Measurements from ENCODE around the gene PSME1. TPM values are rescaled to one million over a fixed set of nuclear protein-coding genes. Genes with fewer than 3 reads are reported as not detected.

PSME1 gene
- total and polyA plus RNA-seq, 2 experiments from 2014 or later = 61.1 to 215 TPM

DNA sequence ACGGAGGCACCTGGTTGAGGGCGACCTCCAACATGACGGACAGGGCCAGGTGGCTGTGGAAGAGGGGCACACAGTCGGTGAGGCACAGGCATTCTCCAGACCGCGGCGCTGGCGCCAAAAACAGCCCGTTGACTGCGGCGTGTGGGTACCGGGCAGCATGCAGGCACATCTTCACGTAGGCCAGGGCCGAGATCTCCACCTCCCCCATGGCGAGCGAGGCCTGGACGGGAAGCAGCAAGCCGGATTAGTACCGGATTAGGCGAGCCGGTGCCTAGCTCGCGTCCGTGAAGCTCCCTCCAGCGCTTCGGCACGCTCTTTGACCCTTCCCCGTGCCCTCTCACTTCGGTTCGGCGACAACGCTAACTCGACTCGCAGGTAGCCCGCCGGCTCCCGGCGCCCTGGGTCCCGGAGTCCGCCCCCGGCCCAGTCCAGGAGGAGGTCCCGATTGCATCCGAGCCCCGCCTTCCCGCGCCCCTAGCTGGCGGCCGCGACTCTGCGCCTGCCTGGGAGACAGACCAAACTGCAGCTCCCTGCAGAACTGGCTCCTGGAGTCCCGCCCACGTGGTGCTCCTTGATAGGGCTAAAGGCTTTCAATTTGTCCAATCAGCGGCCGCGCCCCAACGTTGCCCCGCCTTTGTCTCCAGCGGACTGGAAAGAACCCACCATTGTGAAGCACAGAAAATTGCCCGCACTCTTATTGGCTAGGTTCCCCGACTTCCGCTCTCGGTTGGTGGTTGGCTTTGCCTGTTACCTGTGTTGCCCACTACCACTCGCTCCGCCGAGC is 5.3 kb downstream of the PSME1 start, which contains the start of gene EMC9:
Gene EMC9 (minus strand): TSS at position 495 of the 784 bp plus-strand sequence. CDS start 287 bp downstream, at position 208.
- peak within 1 kb of the TSS; percentile 95 for H3K4me2 ChIP-seq
- peak within 1 kb of the TSS; percentile 99 for H3K4me3 Mint-ChIP-seq
- H3K9me3 Mint-ChIP-seq = no peaks in the 10 kb centered on the region
- peaks cover 56% of the 10 kb centered on the region for H3K36me3 Mint-ChIP-seq (ENCODE audit: low read depth)
- TF ChIP-seq EZH2phosphoT487 (IDR thresholded peaks at IDR 0.05; ENCODE audit: unreplicated experiment) (no peak), STAT1 (IDR thresholded peaks at IDR 0.05; ENCODE audit: unreplicated experiment) (no peak), ZNF114 (CRISPR knock-in tag; IDR thresholded peaks at IDR 0.05) (no peak), POLR2AphosphoS5 (IDR thresholded peaks at IDR 0.05; ENCODE audit: low read depth) (peak; percentile 98), CTCF (conservative IDR thresholded peaks at IDR 0.05; ENCODE audit: low read depth in 2 of 2) (peak; percentile 0 to 9; a peak in 1 of 4 replicates), CREB1 (CRISPR knock-in tag; IDR thresholded peaks at IDR 0.05; ENCODE audit: low read depth) (peak; percentile 61), ZNF462 (CRISPR knock-in tag; IDR thresholded peaks at IDR 0.05) (no peak), ZNF331 (CRISPR knock-in tag; IDR thresholded peaks at IDR 0.05; ENCODE audit: low read depth) (no peak), NANOG (IDR thresholded peaks at IDR 0.05; ENCODE audit: borderline replicate concordance) (no peak), EZH2 (IDR thresholded peaks at IDR 0.05; ENCODE audit: low read depth, unreplicated experiment) (no peak), JUNB (IDR thresholded peaks at IDR 0.05; ENCODE audit: unreplicated experiment) (no peak)
- TF ChIP-seq, protein P1, sequence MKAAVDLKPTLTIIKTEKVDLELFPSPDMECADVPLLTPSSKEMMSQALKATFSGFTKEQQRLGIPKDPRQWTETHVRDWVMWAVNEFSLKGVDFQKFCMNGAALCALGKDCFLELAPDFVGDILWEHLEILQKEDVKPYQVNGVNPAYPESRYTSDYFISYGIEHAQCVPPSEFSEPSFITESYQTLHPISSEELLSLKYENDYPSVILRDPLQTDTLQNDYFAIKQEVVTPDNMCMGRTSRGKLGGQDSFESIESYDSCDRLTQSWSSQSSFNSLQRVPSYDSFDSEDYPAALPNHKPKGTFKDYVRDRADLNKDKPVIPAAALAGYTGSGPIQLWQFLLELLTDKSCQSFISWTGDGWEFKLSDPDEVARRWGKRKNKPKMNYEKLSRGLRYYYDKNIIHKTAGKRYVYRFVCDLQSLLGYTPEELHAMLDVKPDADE (IDR thresholded peaks at IDR 0.05) = no peak
- TF ChIP-seq, protein P2, sequence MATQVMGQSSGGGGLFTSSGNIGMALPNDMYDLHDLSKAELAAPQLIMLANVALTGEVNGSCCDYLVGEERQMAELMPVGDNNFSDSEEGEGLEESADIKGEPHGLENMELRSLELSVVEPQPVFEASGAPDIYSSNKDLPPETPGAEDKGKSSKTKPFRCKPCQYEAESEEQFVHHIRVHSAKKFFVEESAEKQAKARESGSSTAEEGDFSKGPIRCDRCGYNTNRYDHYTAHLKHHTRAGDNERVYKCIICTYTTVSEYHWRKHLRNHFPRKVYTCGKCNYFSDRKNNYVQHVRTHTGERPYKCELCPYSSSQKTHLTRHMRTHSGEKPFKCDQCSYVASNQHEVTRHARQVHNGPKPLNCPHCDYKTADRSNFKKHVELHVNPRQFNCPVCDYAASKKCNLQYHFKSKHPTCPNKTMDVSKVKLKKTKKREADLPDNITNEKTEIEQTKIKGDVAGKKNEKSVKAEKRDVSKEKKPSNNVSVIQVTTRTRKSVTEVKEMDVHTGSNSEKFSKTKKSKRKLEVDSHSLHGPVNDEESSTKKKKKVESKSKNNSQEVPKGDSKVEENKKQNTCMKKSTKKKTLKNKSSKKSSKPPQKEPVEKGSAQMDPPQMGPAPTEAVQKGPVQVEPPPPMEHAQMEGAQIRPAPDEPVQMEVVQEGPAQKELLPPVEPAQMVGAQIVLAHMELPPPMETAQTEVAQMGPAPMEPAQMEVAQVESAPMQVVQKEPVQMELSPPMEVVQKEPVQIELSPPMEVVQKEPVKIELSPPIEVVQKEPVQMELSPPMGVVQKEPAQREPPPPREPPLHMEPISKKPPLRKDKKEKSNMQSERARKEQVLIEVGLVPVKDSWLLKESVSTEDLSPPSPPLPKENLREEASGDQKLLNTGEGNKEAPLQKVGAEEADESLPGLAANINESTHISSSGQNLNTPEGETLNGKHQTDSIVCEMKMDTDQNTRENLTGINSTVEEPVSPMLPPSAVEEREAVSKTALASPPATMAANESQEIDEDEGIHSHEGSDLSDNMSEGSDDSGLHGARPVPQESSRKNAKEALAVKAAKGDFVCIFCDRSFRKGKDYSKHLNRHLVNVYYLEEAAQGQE (IDR thresholded peaks at IDR 0.05; ENCODE audit: unreplicated experiment) = no peak
- peak within 1 kb of the TSS; percentile 99 for H3K4me3 ChIP-seq
- H3K27ac ChIP-seq (ENCODE audit: low read depth) = peak within 1 kb of the TSS; percentile 68
- H4K20me1 ChIP-seq (replicated peaks; ENCODE audit: insufficient read depth) = peaks cover 9% of the 10 kb centered on the region
- H3K36me3 ChIP-seq (ENCODE audit: insufficient read depth) = peaks cover 20% of the 10 kb centered on the region; the same call in 1 of the 2 replicates
- H3K27ac Mint-ChIP-seq = peak within 1 kb of the TSS; percentile 98
- DNase-seq (ENCODE audit: low spot score) = peak; percentile 100
- peaks cover 31% of the 10 kb centered on the region for H3F3A ChIP-seq (replicated peaks; ENCODE audit: low read depth)
- ATAC-seq = peak; percentile 86
- H3K9me2 ChIP-seq (ENCODE audit: insufficient read depth) = no peaks in the 10 kb centered on the region
- H3K4me1 ChIP-seq (ENCODE audit: insufficient read depth) = peaks cover 24% of the 10 kb centered on the region
- peaks cover 35% of the 10 kb centered on the region for H3K79me2 ChIP-seq (replicated peaks; ENCODE audit: insufficient read depth)
- peak within 1 kb of the TSS; percentile 67 for H2AFZ ChIP-seq
- peaks cover 44% of the 10 kb centered on the region for H3K4me1 Mint-ChIP-seq
- H3K27me3 ChIP-seq (ENCODE audit: insufficient read depth) = no peaks in the 10 kb centered on the region
- H3K27me3 Mint-ChIP-seq (ENCODE audit: insufficient read depth, low read depth, poor library complexity) = peaks cover 25% of the 10 kb centered on the region
